CD4-positive, alpha-beta T cell treated with Interleukin-17A for 1 hour (primary cell): ENCODE data around the gene POU6F2.

Source experiments
- DNase-seq: peaks from one replicate; pipeline ENCODE4 v3.0.0-alpha.2; 2020

The POU6F2 gene

DNA sequence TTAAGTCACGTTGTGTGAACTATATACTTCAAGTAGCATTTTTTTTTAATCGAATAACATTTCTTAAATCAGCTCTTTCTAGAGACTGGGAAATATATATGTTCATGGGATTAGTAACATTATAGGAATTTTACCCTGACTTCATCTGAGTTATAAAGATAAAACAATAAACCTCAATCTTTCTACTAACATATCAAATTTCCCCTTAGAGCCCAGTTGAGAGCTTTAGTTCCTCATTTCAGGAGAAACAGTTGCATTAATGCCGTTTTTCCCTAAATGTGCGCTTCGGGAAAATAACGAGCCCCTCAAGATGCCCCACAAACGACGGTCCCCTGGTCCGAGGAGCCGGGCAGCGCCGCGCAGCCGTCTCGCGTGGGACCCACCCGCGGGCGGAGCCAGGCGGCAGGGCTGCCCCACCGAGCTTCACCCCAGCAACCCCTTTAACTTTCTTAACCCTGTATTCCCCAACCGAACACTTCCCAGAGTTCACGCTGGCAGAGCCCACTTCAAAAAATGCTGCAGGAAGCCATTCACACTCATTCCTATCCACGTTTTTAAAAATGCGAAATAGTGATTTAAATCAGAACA lies 436.0 kb downstream of the POU6F2 start:
- DNase-seq = no peak

DNA sequence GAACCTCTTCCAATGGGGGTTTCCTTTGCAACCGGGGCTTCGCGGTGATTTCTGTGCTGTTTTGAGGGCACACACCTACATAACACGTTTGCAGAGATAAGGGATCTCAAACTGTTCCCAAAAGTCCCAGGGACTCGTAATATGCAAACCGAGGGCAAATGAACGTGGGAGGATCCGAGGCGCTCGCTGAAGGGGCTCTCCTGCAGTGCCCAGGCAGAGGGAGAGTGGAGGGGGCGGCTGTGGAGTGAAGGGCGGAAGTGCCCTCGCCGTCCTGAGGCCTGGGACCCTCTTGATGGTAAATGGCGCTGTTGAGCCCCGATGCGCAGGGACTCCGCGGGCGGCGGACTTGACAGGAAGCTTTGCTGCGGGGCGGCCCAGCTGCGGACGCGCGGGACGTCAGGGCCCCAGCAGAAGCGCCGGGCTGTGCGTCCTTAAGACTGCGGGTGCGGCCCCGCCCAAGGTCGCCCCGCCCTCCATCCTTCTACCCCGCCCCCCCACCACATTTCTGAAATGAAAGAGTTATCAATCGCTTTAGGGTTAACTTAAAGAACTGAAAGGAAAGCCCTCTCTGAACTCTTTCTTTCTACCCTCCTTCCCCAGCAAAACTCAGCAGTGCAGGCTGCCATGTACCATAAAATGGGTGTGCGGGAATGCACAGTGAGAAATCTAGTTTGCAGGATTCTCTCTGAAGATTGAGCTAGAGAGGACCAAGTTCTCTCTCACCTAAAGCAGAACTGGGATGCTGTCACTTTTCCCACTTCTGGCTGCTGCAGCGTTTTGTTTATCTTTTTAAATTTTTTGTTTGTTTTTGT lies 436.7 kb downstream of the POU6F2 start:
- DNase-seq = peak; percentile 26

DNA sequence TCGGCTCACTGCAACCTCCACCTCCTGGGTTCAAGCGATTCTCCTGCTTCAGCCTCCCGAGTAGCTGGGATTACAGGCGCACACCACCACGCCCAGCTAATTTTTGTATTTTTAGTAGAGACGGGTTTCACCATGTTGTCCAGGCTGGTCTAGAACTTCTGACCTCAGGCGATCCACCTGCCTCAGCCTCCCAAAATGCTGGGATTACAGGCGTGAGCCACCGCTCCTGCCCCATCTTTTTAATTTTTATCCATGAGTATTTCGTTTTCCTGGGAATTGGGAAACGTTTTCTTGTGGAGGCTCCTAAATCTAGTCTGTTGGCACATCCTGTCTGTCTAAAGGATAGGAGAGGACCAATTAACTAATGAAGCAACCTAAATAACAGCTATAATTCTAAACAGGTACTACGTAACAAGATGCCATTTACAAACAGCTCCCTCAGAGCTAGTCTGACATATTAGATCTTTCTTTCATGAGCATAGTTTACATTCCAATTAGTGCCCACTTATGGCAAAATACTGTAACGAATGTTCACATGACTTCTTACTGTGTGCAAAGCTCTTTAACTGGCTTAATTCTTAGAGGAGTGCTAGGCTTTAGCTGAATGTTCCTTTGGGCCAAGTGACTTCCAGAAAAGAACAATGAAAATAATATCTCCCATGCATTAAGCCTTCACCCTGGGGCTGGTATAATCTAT lies 437.5 kb downstream of the POU6F2 start:
- DNase-seq = no peak

- no peak for DNase-seq
Observed at GRCh38 chr7:39416866-39417265, 439.2 kb downstream of the POU6F2 start.

GRCh38 chr7:39417642-39418041 lies 439.9 kb downstream of the POU6F2 start:
- DNase-seq = no peak

DNA sequence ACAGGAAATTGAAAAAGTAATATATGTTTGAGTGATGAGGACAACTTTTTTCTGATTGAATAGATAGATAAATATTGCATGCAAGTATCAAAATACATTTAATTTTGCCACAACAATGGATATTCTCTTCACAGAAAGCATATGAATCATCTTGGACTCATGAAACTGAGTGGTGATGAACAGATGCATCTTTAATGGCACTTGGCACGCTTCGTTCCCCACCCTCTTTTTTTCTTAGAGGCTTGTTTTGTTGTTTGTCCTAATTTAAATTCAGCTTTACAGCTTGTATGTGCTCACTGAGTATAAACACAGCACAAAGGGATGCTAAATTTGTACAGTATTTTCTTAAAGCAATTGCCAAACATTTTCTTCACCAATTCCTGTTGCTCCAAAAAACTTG lies 443.5 kb downstream of the POU6F2 start:
- no peak for DNase-seq

DNA sequence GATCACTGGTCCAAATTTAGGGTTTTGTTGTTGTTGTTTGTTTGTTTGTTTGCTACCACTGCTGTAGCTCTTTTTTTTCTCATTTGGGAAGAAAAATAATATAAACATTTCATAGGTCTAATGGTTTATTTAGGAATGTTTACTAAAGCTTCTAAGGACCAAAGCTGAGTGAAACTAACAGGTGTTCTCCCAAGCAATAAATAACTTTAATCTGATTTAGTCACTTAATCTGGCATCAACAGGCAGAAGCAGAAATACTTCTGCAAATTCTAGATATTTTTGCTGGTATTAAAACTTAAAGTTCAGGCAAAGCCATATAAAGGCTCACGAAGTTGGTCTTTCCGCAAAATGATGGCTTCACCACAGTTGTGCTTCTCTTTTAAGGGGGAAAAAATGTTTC lies 444.0 kb downstream of the POU6F2 start:
- DNase-seq = no peak

DNA sequence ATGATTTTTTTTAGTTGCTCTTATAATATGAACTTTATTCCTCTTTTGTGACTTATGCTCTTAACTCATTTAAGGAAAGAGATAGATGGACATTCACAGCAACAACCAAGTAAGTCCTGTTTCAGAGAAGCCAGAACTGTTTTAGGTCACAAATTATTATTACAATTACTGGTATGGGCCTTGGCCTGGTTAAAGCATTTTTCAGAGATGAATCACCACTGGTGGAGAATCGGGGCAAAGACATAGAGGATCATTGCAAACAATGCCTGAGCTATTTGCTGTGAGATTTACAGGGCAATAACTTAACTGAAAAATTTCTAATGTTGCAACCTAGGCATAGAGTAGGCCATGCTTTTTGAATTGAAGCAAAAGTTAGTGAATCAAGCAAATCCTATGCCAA lies 450.5 kb downstream of the POU6F2 start:
- DNase-seq = no peak

DNA sequence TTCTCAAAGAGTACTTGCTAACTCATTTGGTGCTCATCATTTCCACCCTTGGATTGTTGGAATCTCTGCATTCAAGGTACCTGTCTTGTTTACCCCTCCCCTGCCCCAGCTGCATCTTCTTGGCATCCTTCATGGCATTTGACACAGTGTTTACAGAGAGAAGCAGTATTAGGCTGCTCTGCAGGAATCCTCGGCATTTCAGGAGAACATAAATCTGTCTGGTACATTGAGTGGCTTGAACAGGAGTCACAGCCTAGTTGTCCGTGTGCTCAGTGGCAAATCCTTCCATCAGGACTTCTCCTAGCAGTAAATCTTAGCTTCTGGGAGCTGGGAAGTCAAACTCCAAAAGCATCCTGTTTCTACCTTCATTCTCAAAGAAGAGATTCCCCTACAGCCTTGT lies 451.7 kb downstream of the POU6F2 start:
- DNase-seq = no peak

GRCh38 chr7:39430441-39430840 lies 452.7 kb downstream of the POU6F2 start:
- DNase-seq = no peak

DNA sequence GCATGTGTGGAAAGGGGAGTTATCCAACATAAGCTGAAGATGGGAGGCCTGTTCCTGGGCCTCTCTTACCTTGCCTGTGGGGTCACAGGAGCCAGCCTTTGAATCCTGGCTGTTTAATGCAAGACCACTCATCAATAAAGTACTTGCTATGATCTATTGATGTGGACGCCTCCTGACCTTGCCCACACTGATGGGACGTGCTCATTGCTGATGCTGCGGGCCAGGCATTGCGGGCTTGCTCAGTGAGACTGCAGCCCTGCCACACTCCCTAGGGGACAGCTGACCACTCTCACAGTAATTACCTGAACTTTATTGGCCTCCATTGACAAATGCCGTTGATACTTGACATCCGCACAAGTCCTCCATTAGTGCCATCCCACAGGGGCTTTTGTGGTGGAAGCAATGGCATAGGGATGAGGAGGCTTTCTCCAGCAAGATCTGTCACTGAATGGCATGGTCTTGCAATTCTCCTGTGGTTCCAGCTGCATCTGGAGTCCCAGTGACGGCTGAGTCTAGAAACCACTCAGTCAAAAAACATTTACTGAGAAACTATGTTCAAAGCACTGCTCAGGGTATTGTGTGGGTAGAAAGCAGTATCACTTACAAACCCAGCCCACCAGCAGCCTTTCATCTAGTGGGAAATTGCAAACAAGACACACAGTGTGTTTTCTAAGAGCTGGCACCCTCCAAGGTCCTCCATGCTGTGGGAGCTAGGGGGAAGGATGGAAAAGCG lies 453.4 kb downstream of the POU6F2 start:
- no peak for DNase-seq

DNA sequence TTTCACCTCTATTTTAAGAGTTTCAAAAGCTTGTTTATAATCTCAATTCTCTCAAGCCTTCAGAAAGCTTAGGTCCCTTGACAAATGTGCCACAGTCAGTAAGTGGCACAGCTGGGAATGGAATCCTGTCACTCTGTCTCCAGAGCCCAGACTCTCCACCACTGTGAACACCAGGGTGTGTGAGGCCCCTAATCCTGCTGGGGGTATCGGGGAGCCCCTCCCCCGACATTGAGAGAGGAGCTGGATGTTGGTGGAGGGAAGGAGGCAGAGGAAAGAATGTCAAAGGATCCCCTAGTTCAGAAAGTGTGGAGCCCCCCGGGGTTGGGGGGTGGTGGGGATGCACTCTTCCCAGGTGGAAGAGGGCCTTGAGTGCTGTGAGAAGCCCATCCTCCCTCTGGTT lies 454.7 kb downstream of the POU6F2 start:
- no peak for DNase-seq

GRCh38 chr7:39432807-39433416 lies 455.2 kb downstream of the POU6F2 start:
- no peak for DNase-seq

- DNase-seq = no peak
Observed at GRCh38 chr7:39433550-39433949, 455.8 kb downstream of the POU6F2 start.

DNA sequence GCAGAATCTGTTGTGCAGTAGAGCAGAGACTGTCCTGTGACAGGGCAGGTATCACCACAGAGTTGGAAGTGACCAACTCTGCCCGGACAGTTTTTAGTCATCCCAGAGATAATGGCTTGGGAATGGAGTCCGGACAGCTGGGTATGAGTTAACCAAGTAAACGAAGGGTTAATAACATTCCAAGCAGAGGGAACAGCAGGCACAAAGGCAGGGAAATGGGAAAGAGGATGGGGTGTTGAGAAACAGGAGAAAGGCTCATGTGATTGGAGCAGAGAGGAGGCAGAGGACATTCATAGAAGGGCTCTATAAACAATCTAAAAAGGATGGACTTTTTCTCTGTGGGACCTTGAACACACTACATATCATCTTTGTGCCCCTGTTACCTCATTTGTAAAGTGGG lies 456.3 kb downstream of the POU6F2 start:
- DNase-seq = no peak

DNA sequence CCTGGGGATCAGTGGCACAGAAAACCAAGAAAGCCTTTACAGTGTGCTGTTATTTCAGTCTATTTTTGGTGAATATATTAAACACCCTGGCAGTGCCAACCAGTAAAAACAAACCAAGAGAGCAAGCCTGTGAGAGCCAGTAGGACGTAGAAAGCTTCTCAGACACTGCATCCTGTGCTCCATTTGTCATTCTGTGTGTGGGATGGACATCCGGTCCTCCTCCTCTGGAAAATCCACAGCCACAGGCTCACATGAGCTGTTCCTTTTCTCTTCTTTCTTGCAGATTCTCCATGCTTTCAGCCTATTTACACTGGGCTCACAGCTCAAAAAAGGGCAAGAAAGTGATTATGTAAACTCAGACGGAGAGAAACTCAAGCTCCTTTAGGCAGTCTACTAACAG lies 468.8 kb downstream of the POU6F2 start:
- DNase-seq = no peak

DNA sequence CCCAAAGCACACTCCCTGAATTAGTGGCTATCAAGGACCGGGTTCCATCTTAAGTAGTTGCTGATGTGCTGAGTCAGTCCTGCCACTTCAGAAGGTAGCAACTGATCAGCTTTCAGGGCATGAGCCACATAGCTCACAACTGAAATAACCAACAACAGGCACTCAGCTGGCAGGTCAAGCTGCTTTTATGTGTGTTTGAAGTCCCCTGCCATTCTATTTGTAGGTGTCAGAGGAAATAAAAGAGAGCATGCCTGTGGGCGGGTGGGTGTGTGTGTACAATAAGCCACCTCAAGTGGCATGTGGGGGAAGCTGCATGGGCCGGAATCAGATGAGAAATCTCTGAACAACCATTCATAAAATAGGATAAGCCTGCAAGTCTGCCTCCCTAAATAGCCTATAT lies 474.2 kb downstream of the POU6F2 start:
- no peak for DNase-seq

GRCh38 chr7:39453743-39454355 lies 476.1 kb downstream of the POU6F2 start:
- DNase-seq = peak; percentile 48

- no peak for DNase-seq
Observed at GRCh38 chr7:39458061-39458745, 480.5 kb downstream of the POU6F2 start.

DNA sequence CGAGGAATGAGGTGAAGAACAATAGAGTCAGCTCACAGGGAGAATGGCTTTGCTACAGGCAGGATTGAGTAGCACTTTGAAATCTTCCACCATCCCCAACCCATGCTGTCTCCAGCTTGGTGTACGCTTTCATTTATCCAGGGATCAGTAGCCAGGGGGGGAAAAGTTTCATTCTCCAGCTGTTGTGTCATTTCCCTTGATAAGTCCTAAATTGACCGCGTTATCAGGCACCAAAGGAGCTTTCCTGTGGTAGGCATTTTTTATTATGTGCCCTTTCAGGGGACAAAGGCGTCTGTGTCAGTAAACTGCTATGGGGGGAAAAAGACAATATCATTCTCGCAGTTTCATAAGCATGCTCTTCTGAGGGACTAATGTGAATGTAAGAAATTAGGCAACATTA lies 481.9 kb downstream of the POU6F2 start:
- no peak for DNase-seq

- DNase-seq = no peak
Observed at GRCh38 chr7:39460486-39460885, 482.8 kb downstream of the POU6F2 start.

- no peak for DNase-seq
Observed at GRCh38 chr7:39461263-39461820, 483.6 kb downstream of the POU6F2 start.
